GM18870 (cell line): ENCODE data around the gene TMEM171.

Experiments
- ATAC-seq: cut with Tn5 transposase; IDR thresholded peaks from one replicate; pipeline ENCODE4 v1.9.1; 2021; ENCODE audit warnings: moderate library complexity; ENCODE audit not compliant: unreplicated experiment

The TMEM171 gene

DNA sequence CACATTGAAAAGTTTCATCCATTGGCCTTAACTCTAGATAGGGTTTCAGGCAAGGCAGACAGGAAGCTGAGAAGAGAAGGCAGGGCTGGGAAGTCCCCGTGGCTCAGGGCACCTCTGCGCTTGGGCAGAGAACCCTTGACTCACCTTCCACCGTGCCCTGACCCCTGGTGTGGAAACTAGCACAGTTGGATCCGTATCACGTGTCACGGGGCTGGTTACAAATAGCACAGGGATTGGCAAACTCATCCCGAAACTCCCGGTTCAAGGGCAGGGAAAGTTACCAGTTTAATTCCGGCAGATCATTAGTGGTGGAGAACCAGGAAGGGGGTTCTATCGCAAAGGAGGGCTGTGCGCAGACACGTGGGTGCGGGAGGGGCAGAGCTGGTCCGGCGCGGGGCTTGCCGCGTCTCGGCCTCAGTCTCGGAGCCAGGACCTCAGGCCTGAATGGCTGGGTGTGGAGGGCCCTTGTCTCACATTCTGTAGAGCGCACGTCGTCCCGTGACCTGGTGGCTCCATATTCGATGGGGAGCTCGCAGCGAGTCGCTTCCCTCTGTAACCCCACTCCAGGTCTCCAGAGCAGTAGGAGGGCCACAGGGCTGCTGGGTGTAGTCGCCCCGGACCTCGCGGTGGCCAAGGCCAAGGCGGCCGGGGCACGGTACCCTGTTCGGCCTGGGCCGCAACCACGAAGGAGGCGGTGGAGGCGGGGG, 771 bp upstream of the TMEM171 start:
- no peak for ATAC-seq

- no peak for ATAC-seq
Measured at GRCh38 chr5:73121119-73121463, 716 bp downstream of the TMEM171 start.

- ATAC-seq: no peak
Measured at GRCh38 chr5:73122875-73123810, 2.8 kb downstream of the TMEM171 start.

DNA sequence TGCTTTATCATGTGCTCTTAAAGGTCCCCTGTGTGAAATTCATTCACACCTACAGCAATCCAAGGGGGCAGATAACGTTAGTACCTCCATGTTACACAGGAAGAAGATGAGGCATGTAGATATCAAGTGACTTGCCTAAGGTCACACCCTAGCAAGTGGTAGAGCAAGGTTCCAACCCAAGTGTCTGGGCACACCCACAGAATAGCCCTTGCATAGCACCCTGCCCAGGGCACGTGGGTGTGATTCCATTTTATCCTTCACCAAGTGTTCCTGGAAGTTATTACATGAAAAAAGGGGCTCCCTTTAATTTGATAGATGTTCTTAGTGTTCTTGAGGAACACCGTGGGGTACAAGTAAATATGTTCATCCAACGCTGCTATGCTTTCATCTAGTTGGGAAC, 4.9 kb downstream of the TMEM171 start:
- ATAC-seq: no peak

GRCh38 chr5:73126381-73126780, 6.0 kb downstream of the TMEM171 start:
- ATAC-seq: no peak

DNA sequence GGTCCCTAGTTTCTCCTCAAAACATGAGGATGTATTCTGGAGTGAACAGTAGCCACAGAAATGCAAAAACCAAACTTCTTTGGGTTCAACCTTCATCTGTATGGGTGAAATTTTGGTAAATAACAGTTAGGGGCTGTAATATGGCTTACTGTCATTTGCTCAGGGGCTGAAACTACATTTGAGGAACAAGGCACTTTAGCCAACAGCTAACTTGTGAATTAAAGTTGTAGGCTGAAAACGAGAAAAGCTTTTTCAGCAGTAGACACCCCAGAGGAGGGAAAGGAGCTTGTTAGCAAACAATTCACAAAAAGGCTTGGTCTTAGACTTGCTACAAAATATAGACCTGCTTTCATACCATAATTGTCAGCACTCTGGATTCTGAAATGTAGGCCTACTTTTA, 6.6 kb downstream of the TMEM171 start:
- ATAC-seq: no peak

- ATAC-seq: no peak
Measured at GRCh38 chr5:73129143-73129542, 8.8 kb downstream of the TMEM171 start.

DNA sequence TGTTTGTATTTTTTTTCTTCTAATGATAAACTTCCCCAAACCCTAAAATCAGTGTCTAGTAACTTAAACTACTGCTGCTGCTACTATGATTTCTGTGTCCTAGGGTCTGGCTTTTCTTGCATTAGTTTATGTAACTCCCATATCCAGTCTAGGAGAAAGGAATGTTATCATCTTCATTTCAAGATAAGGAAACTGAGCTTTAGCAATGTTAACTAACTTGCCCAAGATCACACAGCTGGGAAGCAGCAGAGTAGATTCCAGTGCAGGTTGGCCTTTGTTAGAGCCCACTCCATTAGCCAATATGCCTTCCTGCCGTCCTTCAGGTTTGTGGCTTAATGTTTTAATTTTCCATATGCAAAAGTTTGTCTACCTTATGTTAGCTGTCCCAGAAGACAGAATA, 10.4 kb downstream of the TMEM171 start:
- ATAC-seq: no peak

- no peak for ATAC-seq
Measured at GRCh38 chr5:73131711-73132425, 11.5 kb downstream of the TMEM171 start.

DNA sequence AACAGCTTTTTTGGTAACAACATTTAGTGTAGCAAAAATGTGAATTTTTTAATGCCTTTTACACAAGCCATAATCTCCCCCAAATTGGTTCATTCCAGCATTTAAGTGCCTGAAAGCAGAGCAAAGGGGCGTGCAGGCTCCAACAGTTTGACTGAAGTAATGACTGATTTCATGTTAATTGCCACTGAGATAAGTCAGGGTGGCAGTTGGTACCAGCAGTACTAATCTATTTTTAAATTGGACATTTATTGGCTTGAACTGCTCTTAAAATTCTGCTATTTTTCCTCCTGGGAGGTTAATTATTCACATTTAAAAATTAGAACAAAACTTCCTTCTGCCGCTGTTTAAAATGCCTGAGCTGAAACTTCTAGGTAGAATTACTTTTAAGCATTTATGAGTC, 12.4 kb downstream of the TMEM171 start:
- ATAC-seq: no peak

GRCh38 chr5:73135021-73135420, 14.6 kb downstream of the TMEM171 start:
- ATAC-seq: no peak

- no peak for ATAC-seq
Measured at GRCh38 chr5:73135429-73136054, 15.2 kb downstream of the TMEM171 start.

- no peak for ATAC-seq
Measured at GRCh38 chr5:73136055-73136562, 15.7 kb downstream of the TMEM171 start.

DNA sequence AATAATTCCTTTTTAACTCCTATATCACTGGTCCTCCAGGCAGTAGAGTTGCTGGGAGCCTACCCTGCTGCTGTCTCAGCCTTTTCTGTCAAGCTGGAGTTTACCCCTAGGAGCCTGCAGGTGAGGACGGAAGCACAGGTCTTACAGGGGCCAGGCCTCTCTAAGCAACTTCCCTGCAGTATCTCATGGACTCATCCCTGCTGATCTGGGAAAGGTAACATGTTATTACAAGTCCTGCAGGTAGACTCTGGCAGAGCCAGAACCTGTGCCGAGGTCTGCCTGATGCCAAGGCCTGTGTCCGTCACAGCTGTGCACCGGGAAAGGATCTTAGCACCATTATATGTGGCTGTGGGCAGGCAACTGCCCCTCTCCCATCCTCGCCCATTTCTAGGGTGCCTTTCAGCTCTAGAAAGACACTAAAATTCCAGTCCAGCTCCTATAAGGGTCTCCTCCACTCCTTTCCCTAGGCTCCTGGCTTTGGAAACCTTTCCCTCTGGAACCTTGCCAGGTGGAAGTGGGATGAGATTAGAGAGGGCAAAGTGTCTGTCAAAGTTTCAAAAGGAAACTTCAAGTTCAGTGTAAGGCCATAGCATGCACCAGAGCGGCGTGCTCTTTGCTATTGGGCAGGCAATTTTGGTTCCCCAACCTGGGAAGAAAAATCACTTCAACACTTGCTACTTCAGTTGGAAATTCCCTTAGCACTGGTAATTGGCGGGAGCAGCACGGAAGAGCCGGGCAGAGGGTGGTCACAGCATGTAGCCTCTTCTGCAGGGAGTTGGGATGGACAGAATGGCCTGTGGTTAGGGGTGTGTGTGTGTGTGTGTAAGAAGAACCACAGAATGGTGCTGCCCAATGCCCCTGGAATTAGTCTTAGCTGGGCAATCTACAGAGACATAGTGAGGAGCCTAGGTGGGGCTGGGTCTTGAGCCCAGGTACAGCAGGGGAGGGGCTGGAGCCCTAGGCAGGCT, 17.5 kb downstream of the TMEM171 start:
- ATAC-seq: no peak

DNA sequence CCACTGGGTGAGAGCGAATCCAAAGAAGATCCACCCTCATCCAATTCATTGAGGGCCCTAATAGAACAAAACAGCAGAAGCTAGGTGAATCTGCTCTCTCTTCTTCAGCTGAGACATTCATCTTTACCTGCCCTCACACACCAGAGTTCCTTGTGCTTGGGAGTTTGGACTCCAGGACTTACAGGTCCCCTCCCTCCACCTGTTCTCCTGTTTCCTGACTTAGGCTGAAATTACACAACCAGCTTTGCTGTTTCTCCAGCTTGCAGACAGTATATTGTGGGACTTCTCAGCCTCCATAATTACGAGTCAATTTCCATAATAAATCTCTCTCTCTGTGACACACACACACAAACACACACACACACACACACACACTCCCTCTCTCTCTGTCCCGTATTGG, 19.1 kb downstream of the TMEM171 start:
- ATAC-seq: no peak

- no peak for ATAC-seq
Measured at GRCh38 chr5:73140801-73141200, 20.4 kb downstream of the TMEM171 start.

GRCh38 chr5:73142035-73142434, 21.7 kb downstream of the TMEM171 start:
- ATAC-seq: no peak

- ATAC-seq: no peak
Measured at GRCh38 chr5:73143716-73144115, 23.3 kb downstream of the TMEM171 start.

DNA sequence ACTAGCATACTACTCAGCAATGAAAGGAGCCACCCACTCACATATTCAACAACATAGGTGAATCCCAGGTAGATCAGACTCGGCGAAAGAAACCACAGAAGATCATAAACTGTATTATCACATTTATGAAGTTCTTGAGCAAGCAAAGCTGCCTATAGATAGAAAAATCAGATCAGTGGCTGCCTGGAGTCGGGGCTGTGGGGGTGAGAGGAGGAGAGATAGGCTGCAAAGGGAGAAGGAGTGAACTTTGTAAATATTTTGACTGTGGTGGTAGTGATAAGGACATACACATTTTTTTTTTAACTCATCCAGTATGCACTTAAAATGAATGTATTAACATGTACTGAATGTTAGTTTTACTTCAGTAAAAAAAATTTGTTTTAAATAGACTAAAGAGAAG, 29.2 kb downstream of the TMEM171 start:
- ATAC-seq: no peak

GRCh38 chr5:73150876-73151275, 30.5 kb downstream of the TMEM171 start:
- ATAC-seq: no peak
